MM.1S (cell line): ENCODE data around the gene NOS1.

Source experiments
- DNase-seq: peaks from one replicate; pipeline ENCODE4 v3.0.0-alpha.2; 2015
- H2AFZ ChIP-seq: fragments of 300-600 bp; sonication (generic); 2 replicates; pipeline ENCODE4 v1.6.0; 2016; ENCODE audit warnings: antibody characterized with exemption, low read length
- H3F3A ChIP-seq: fragments of 300-600 bp; sonication (generic); 2 replicates; pipeline ENCODE4 v1.6.1; 2016; ENCODE audit warnings: mild to moderate bottlenecking, antibody characterized with exemption, low read length, moderate library complexity, mixed read lengths; ENCODE audit not compliant: insufficient read depth
- H3K27ac ChIP-seq: fragments of 300-600 bp; sonication (generic); 2 replicates; pipeline ENCODE4 v1.5.1; 2016; ENCODE audit warnings: mild to moderate bottlenecking, low read length
- H3K27me3 ChIP-seq: fragments of 300-600 bp; sonication (generic); replicated peaks from 2 replicates; pipeline ENCODE4 v1.6.0; 2016; ENCODE audit warnings: low read length; ENCODE audit not compliant: insufficient read depth
- H3K36me3 ChIP-seq: fragments of 300-600 bp; sonication (generic); replicated peaks from 2 replicates; pipeline ENCODE4 v1.6.1; 2016; ENCODE audit warnings: mild to moderate bottlenecking, low read length, mixed read lengths; ENCODE audit not compliant: insufficient read depth
- H3K4me1 ChIP-seq: fragments of 300-600 bp; sonication (generic); 2 replicates; pipeline ENCODE4 v1.6.1; 2016; ENCODE audit warnings: low read length, mixed read lengths
- H3K4me2 ChIP-seq: fragments of 300-600 bp; sonication (generic); 2 replicates; pipeline ENCODE4 v1.6.0; 2016; ENCODE audit warnings: low read depth, low read length
- H3K4me3 ChIP-seq: fragments of 300-600 bp; sonication (generic); 2 replicates; pipeline ENCODE4 v1.5.1; 2016; ENCODE audit warnings: low read length, mixed read lengths
- H3K79me2 ChIP-seq: fragments of 300-600 bp; sonication (generic); 2 replicates; pipeline ENCODE4 v1.6.1; 2016; ENCODE audit warnings: mixed run types, low read length, mixed read lengths
- H3K9ac ChIP-seq: fragments of 300-600 bp; sonication (generic); 2 replicates; pipeline ENCODE4 v1.6.1; 2016; ENCODE audit warnings: low read length, mixed read lengths
- H3K9me2 ChIP-seq: fragments of 300-600 bp; sonication (generic); replicated peaks from 2 replicates; pipeline ENCODE4 v1.6.1; 2016; ENCODE audit warnings: mild to moderate bottlenecking, low read length, mixed read lengths; ENCODE audit not compliant: insufficient read depth
- H3K9me3 ChIP-seq: fragments of 300-600 bp; sonication (generic); replicated peaks from 2 replicates; pipeline ENCODE4 v1.6.1; 2016; ENCODE audit warnings: mild to moderate bottlenecking, low read length, mixed read lengths; ENCODE audit not compliant: insufficient read depth
- H4K20me1 ChIP-seq: fragments of 300-600 bp; sonication (generic); 2 replicates; pipeline ENCODE4 v1.6.1; 2016; ENCODE audit warnings: mild to moderate bottlenecking, low read length, moderate library complexity, mixed read lengths; ENCODE audit not compliant: insufficient read depth
- CTCF ChIP-seq: fragments of 300-600 bp; sonication (generic); IDR thresholded peaks from 2 replicates; pipeline ENCODE4 v1.5.1; 2016; ENCODE audit warnings: antibody characterized with exemption, low read length, mixed read lengths
- EZH2 ChIP-seq: fragments of 300-600 bp; sonication (generic); optimal IDR thresholded peaks from 2 replicates; pipeline ENCODE3; 2017; ENCODE audit warnings: low read depth, mild to moderate bottlenecking, antibody characterized with exemption, low read length, mixed read lengths
- EZH2phosphoT487 ChIP-seq: fragments of 300-600 bp; sonication (generic); IDR thresholded peaks from 2 replicates; pipeline ENCODE4 v1.6.1; 2018; ENCODE audit warnings: antibody characterized with exemption, low read length

NOS1 gene

DNA sequence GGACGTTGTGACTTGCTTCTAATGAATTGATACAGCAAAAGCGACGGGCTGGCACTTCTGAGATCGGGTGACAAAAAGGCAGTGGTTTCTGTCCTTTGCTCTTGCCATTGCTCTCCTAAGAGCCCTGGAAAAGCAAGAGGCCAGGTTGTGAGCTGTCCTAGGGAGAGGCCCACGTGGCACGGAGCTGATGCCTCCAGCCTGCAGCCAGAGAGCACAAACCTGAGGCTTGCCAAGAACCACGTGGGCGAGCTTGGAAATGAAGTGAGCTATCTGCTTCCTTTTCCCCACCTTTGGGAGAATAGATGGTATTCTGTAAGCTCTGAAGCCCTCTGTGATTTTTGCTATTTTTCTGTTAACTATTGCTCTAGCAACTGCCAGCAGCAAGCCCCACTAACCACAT is 26.4 kb upstream of the NOS1 start:
- Histone ChIP-seq H3F3A (no peaks in the 10 kb centered on the region), H3K9me2 (no peaks in the 10 kb centered on the region), H3K4me1 (no peaks in the 10 kb centered on the region), H3K4me2 (no peak overlapping the region), H3K79me2 (no peaks in the 10 kb centered on the region), H3K9me3 (no peaks in the 10 kb centered on the region), H3K27me3 (no peaks in the 10 kb centered on the region), H3K36me3 (no peaks in the 10 kb centered on the region), H4K20me1 (no peaks in the 10 kb centered on the region), H3K27ac (no peak overlapping the region), H3K9ac (no peak overlapping the region), H2AFZ (no peak overlapping the region), H3K4me3 (no peak overlapping the region)
- DNase-seq, result no peak
- TF ChIP-seq EZH2 (no peak), CTCF (no peak), EZH2phosphoT487 (no peak)

DNA sequence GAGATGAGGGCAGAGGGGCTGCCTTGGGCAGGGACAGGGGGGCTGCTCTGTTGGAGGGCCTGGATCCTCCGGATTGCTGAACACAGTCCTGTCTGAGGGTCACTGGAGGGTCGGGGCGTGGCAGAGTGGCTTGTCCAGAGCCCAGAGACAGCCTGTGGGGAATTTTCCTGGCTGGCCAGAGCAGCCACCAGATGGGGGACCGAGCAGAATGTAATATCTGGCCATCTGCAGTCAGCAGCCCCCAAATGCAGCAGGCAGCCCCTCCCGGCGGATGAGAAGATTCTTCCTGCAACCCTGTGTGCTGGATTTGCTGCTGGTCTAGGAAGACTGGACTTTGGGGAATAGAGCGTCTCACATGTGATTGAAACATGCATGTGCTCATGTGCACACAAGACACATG is 23.3 kb upstream of the NOS1 start:
- Histone ChIP-seq H3K9me2 (no peaks in the 10 kb centered on the region), H3K4me3 (no peak overlapping the region), H4K20me1 (no peaks in the 10 kb centered on the region), H3K9me3 (no peaks in the 10 kb centered on the region), H3K9ac (no peak overlapping the region), H3K27ac (no peak overlapping the region), H3K79me2 (no peaks in the 10 kb centered on the region), H3K4me1 (no peaks in the 10 kb centered on the region), H2AFZ (no peak overlapping the region), H3F3A (no peaks in the 10 kb centered on the region), H3K27me3 (no peaks in the 10 kb centered on the region), H3K36me3 (no peaks in the 10 kb centered on the region), H3K4me2 (no peak overlapping the region)
- DNase-seq, result no peak
- TF ChIP-seq CTCF (no peak), EZH2 (no peak), EZH2phosphoT487 (no peak)

GRCh38 chr12:117380083-117380482 is 18.7 kb upstream of the NOS1 start:
- Histone ChIP-seq H3K36me3 (no peaks in the 10 kb centered on the region), H3K79me2 (no peaks in the 10 kb centered on the region), H3K9me2 (no peaks in the 10 kb centered on the region), H3K9ac (no peak overlapping the region), H4K20me1 (no peaks in the 10 kb centered on the region), H2AFZ (no peak overlapping the region), H3K27me3 (no peaks in the 10 kb centered on the region), H3F3A (no peaks in the 10 kb centered on the region), H3K4me2 (no peak overlapping the region), H3K9me3 (no peaks in the 10 kb centered on the region), H3K4me1 (no peaks in the 10 kb centered on the region), H3K27ac (no peak overlapping the region), H3K4me3 (no peak overlapping the region)
- TF ChIP-seq EZH2phosphoT487, result no peak
- TF ChIP-seq EZH2, result no peak
- TF ChIP-seq CTCF, result no peak
- DNase-seq, result no peak

DNA sequence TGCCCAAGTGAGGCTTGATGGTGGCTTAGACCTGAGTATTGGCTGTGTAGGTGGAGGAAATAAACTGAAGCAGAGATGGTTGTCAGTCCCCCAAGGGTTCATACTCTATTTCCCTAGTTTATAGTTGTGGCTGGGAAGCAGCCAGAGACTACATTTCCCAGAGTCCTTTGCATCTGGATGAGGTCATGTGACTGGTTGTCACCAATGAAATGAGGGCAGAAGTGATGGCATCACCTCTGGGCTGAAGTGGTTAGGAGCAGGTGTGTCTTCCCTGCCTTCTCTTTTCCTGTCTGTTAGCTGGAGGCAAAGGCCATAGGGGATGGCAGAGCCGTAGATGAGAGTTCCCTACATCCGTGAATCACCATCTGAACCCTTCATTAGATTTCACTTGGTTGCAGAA is 16.3 kb upstream of the NOS1 start:
- Histone ChIP-seq H3K4me3 (no peak overlapping the region), H2AFZ (no peak overlapping the region), H3K4me2 (no peak overlapping the region), H3F3A (no peaks in the 10 kb centered on the region), H3K9me2 (no peaks in the 10 kb centered on the region), H3K79me2 (no peaks in the 10 kb centered on the region), H3K9ac (no peak overlapping the region), H3K4me1 (no peaks in the 10 kb centered on the region), H4K20me1 (no peaks in the 10 kb centered on the region), H3K27me3 (no peaks in the 10 kb centered on the region), H3K27ac (no peak overlapping the region), H3K9me3 (no peaks in the 10 kb centered on the region), H3K36me3 (no peaks in the 10 kb centered on the region)
- DNase-seq, result no peak
- TF ChIP-seq EZH2, result no peak
- TF ChIP-seq EZH2phosphoT487, result no peak
- no peak for TF ChIP-seq CTCF
